Neutrophil (primary cell): ENCODE data around the gene ACSL4.
"Not testable (repeated sequence)": the region's sequence is repeated elsewhere in the genome, so short reads cannot be mapped to it uniquely, and the experiment has no call there.

Source experiments
- H3K27ac ChIP-seq: fragments of 200-600 bp; sonication (generic); 2 replicates; pipeline ENCODE4 v1.5.1; 2016; ENCODE audit warnings: mild to moderate bottlenecking, moderate library complexity
- H3K27me3 ChIP-seq: fragments of 200-600 bp; sonication (generic); 2 replicates; pipeline ENCODE4 v1.6.0; 2016; ENCODE audit warnings: mild to moderate bottlenecking
- H3K36me3 ChIP-seq: fragments of 200-600 bp; sonication (generic); 2 replicates; pipeline ENCODE4 v1.5.1; 2017
- H3K4me1 ChIP-seq, 2 experiments: fragments of 200-600 bp in 1 of 2; sonication (generic) in 1 of 2; 1 replicate in 1 of 2; 2 replicates in 1 of 2; pipeline versions ENCODE4 v1.5.1 to v1.6.1; 2013 to 2016; ENCODE audit warnings: low read depth in 1 of 2, low read length in 1 of 2, mild to moderate bottlenecking in 1 of 2, moderate library complexity in 1 of 2; ENCODE audit not compliant: control insufficient read depth in 1 of 2, insufficient read depth in 1 of 2
- H3K4me3 ChIP-seq, 2 experiments: fragments of 200-600 bp in 1 of 2; sonication (generic) in 1 of 2; 1 replicate in 1 of 2; 2 replicates in 1 of 2; pipeline ENCODE4 v1.5.1; 2013 to 2016; ENCODE audit warnings: low read depth in 1 of 2, low read length in 1 of 2, mild to moderate bottlenecking in 1 of 2, moderate library complexity in 1 of 2
- H3K9me3 ChIP-seq: fragments of 200-600 bp; sonication (generic); 2 replicates; pipeline ENCODE4 v1.5.1; 2016
- TF ChIP-seq, protein P1 (sequence below): fragments of 200-600 bp; sonication (generic); IDR thresholded peaks from 2 replicates; pipeline ENCODE4 v1.5.1; 2016; ENCODE audit warnings: antibody characterized with exemption

The ACSL4 gene

DNA sequence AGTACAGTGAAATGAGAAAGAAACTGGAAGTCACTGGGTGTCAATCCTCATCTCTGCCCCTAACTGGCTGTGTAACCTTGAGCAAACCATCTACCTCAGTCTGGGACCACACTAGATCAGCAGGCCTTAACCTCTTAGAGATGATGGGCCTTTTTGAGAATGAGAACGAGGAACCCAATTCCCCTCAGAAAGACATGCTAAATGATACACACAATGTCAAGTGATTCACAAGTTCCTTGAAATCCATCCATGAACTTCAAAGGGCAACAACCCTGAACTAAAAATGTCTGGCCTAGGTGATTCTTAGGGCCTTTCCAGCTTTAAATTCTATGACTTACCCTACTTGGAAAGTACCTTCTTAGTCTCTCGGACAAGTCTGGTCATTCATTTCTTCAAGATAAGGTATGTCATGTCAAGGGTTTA, 47.4 kb downstream of the ACSL4 start:
- TF ChIP-seq, protein P1, sequence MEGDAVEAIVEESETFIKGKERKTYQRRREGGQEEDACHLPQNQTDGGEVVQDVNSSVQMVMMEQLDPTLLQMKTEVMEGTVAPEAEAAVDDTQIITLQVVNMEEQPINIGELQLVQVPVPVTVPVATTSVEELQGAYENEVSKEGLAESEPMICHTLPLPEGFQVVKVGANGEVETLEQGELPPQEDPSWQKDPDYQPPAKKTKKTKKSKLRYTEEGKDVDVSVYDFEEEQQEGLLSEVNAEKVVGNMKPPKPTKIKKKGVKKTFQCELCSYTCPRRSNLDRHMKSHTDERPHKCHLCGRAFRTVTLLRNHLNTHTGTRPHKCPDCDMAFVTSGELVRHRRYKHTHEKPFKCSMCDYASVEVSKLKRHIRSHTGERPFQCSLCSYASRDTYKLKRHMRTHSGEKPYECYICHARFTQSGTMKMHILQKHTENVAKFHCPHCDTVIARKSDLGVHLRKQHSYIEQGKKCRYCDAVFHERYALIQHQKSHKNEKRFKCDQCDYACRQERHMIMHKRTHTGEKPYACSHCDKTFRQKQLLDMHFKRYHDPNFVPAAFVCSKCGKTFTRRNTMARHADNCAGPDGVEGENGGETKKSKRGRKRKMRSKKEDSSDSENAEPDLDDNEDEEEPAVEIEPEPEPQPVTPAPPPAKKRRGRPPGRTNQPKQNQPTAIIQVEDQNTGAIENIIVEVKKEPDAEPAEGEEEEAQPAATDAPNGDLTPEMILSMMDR, result no peak
- H3K4me1 ChIP-seq, result peaks cover under 1% of the 10 kb centered on the region in 2 experiments

GRCh38 chrX:109684136-109684535, 48.9 kb downstream of the ACSL4 start:
- TF ChIP-seq, protein P1, result no peak
- Histone ChIP-seq H3K36me3 (peaks cover 31% of the 10 kb centered on the region), H3K4me3 (no peak overlapping the region), H3K27ac (no peak overlapping the region), H3K4me1 (no peaks in the 10 kb centered on the region), H3K9me3 (no peaks in the 10 kb centered on the region), H3K27me3 (no peaks in the 10 kb centered on the region)

More for the DNA sequence above, 47.4 kb downstream of the ACSL4 start:
- H3K27me3 ChIP-seq, result no peaks in the 10 kb centered on the region
- H3K36me3 ChIP-seq, result peaks cover 16% of the 10 kb centered on the region
- no peak overlapping the region for H3K4me3 ChIP-seq
- no peak overlapping the region for H3K27ac ChIP-seq
- H3K9me3 ChIP-seq, result no peaks in the 10 kb centered on the region

GRCh38 chrX:109681475-109682081, 51.5 kb downstream of the ACSL4 start:
- Histone ChIP-seq H3K36me3 (peaks cover 50% of the 10 kb centered on the region), H3K9me3 (no peaks in the 10 kb centered on the region)
- TF ChIP-seq, protein P1, result no peak

GRCh38 chrX:109679820-109680219, 53.2 kb downstream of the ACSL4 start:
- TF ChIP-seq, protein P1, result no peak
- peaks cover 64% of the 10 kb centered on the region for H3K36me3 ChIP-seq

More at GRCh38 chrX:109681475-109682081, 51.5 kb downstream of the ACSL4 start:
- no peak overlapping the region for H3K27ac ChIP-seq
- H3K27me3 ChIP-seq, result no peaks in the 10 kb centered on the region
- H3K4me3 ChIP-seq, result no peak overlapping the region
- no peaks in the 10 kb centered on the region for H3K4me1 ChIP-seq

GRCh38 chrX:109672239-109672638, 60.8 kb downstream of the ACSL4 start:
- Histone ChIP-seq H3K4me1 (no peaks in the 10 kb centered on the region), H3K9me3 (no peaks in the 10 kb centered on the region), H3K27ac (no peak overlapping the region), H3K27me3 (no peaks in the 10 kb centered on the region), H3K36me3 (peaks cover 53% of the 10 kb centered on the region), H3K4me3 (no peak overlapping the region)
- TF ChIP-seq, protein P1, result no peak

More at GRCh38 chrX:109679820-109680219, 53.2 kb downstream of the ACSL4 start:
- Histone ChIP-seq H3K4me3 (no peak overlapping the region), H3K9me3 (no peaks in the 10 kb centered on the region), H3K27me3 (no peaks in the 10 kb centered on the region), H3K27ac (no peak overlapping the region), H3K4me1 (no peaks in the 10 kb centered on the region)

DNA sequence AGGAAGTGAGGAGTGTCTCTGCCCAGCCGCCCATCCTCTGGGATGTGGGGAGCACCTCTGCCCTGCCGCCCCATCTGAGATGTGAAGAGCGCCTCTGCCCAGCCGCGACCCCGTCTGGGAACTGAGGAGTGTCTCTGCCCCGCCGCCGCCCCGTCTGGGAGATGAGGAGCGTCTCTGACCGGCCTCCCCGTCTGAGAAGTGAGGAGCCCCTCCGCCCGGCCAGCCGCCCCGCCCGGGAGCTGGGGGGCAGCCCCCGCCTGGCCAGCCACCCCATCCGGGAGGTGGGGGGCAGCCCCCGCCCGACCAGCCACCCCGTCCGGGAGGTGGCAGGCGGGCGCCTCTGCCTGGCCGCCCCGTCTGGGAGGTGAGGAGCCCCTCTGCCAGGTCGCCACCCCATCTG, 61.9 kb downstream of the ACSL4 start:
- not testable (repeated sequence) for H3K4me1 ChIP-seq, H3K27me3 ChIP-seq, H3K9me3 ChIP-seq, H3K27ac ChIP-seq, H3K4me3 ChIP-seq
- H3K36me3 ChIP-seq, result peaks cover 55% of the 10 kb centered on the region
